Mesenchymal stem cell (in vitro differentiated cells and primary cell): ENCODE measurements around the gene ST6GALNAC3.

Experiments
- DNase-seq: peaks from one replicate; pipeline ENCODE4 v3.0.0-alpha.2; 2013
- H2AFZ ChIP-seq: one replicate; pipeline ENCODE4 v1.6.1; 2013; ENCODE audit warnings: low read depth, mild to moderate bottlenecking, control low read depth, inconsistent platforms, low read length, moderate library complexity
- H2AK5ac ChIP-seq: 2 replicates; pipeline ENCODE4 v1.6.1; 2013; ENCODE audit warnings: low read length, moderate library complexity, mild to moderate bottlenecking, inconsistent platforms; ENCODE audit not compliant: severe bottlenecking
- H2BK120ac ChIP-seq: one replicate; pipeline ENCODE4 v1.6.1; 2013; ENCODE audit warnings: low read depth, mild to moderate bottlenecking, inconsistent platforms, low read length, moderate library complexity
- H2BK12ac ChIP-seq, 2 experiments: one replicate each; pipeline ENCODE4 v1.6.1; 2013; ENCODE audit warnings: inconsistent platforms in 2 of 2, low read length in 2 of 2, mild to moderate bottlenecking in 2 of 2, moderate library complexity in 2 of 2, control low read depth in 1 of 2
- H2BK15ac ChIP-seq: one replicate; pipeline ENCODE4 v1.6.1; 2013; ENCODE audit warnings: mild to moderate bottlenecking, low read depth, inconsistent platforms; ENCODE audit not compliant: poor library complexity, severe bottlenecking
- H2BK5ac ChIP-seq: 2 replicates; pipeline ENCODE4 v1.6.1; 2013; ENCODE audit warnings: low read depth, mild to moderate bottlenecking, low read length, control low read depth, inconsistent platforms; ENCODE audit not compliant: poor library complexity, severe bottlenecking
- H3K14ac ChIP-seq, 2 experiments: one replicate each; pipeline ENCODE4 v1.6.1; 2013; ENCODE audit warnings: inconsistent platforms in 2 of 2, low read length in 2 of 2, control low read depth in 1 of 2, mild to moderate bottlenecking in 1 of 2, moderate library complexity in 1 of 2
- H3K18ac ChIP-seq, 2 experiments: one replicate each; pipeline ENCODE4 v1.6.1; 2013; ENCODE audit warnings: inconsistent platforms in 2 of 2, low read length in 2 of 2, control low read depth in 1 of 2, low read depth in 1 of 2, mild to moderate bottlenecking in 1 of 2
- H3K23ac ChIP-seq, 2 experiments: one replicate each; pipeline ENCODE4 v1.6.1; 2013; ENCODE audit warnings: inconsistent platforms in 2 of 2, low read length in 2 of 2, mild to moderate bottlenecking in 2 of 2, moderate library complexity in 2 of 2, control low read depth in 1 of 2
- H3K27ac ChIP-seq: 2 replicates; pipeline ENCODE4 v1.5.1; 2013; ENCODE audit warnings: mild to moderate bottlenecking, moderate library complexity, low read length, control low read depth, inconsistent platforms; ENCODE audit not compliant: poor library complexity, severe bottlenecking
- H3K27me3 ChIP-seq, 2 experiments: 2 replicates each; pipeline versions ENCODE4 v1.6.1 to v1.7.0; 2013; ENCODE audit warnings: low read length in 2 of 2, mild to moderate bottlenecking in 2 of 2, moderate library complexity in 2 of 2, control low read depth in 1 of 2, inconsistent platforms in 1 of 2; ENCODE audit not compliant: control insufficient read depth in 1 of 2, insufficient read depth in 1 of 2
- H3K36me3 ChIP-seq, 2 experiments: 2 replicates each; pipeline versions ENCODE4 v1.6.1 to v1.7.0; 2013; ENCODE audit warnings: low read length in 2 of 2, control low read depth in 1 of 2, inconsistent platforms in 1 of 2, low read depth in 1 of 2, mild to moderate bottlenecking in 1 of 2; ENCODE audit not compliant: insufficient read depth in 2 of 2, control insufficient read depth in 1 of 2
- H3K4ac ChIP-seq, 2 experiments: one replicate each; pipeline ENCODE4 v1.6.1; 2013; ENCODE audit warnings: inconsistent platforms in 2 of 2, low read length in 2 of 2, mild to moderate bottlenecking in 2 of 2, moderate library complexity in 2 of 2, control low read depth in 1 of 2, low read depth in 1 of 2
- H3K4me1 ChIP-seq: 2 replicates; pipeline ENCODE4 v1.6.1; 2013; ENCODE audit warnings: low read depth, low read length, control low read depth; ENCODE audit not compliant: control insufficient read depth, insufficient read depth
- H3K4me2 ChIP-seq: 2 replicates; pipeline ENCODE4 v1.6.1; 2013; ENCODE audit warnings: low read length, mild to moderate bottlenecking, inconsistent platforms; ENCODE audit not compliant: poor library complexity, severe bottlenecking
- H3K4me3 ChIP-seq, 2 experiments: 2 replicates each; pipeline versions ENCODE4 v1.5.1 to v1.7.0; 2013; ENCODE audit warnings: low read length in 2 of 2, mild to moderate bottlenecking in 2 of 2, control low read depth in 1 of 2, low read depth in 1 of 2; ENCODE audit not compliant: insufficient read depth in 1 of 2
- H3K79me1 ChIP-seq: replicated peaks from 2 replicates; pipeline ENCODE4 v1.6.1; 2013; ENCODE audit warnings: mild to moderate bottlenecking, control low read depth, low read length, inconsistent platforms; ENCODE audit not compliant: poor library complexity, severe bottlenecking
- H3K9ac ChIP-seq: 2 replicates; pipeline ENCODE4 v1.7.0; 2013; ENCODE audit warnings: mild to moderate bottlenecking, low read length, moderate library complexity
- H3K9me3 ChIP-seq: 2 replicates; pipeline ENCODE4 v1.7.0; 2013; ENCODE audit warnings: mild to moderate bottlenecking, low read length; ENCODE audit not compliant: control insufficient read depth
- H4K8ac ChIP-seq: one replicate; pipeline ENCODE4 v1.6.1; 2013; ENCODE audit warnings: inconsistent platforms, mild to moderate bottlenecking, low read length, moderate library complexity
- H4K91ac ChIP-seq: one replicate; pipeline ENCODE4 v1.6.1; 2013; ENCODE audit warnings: mild to moderate bottlenecking, low read length, inconsistent platforms
- WGBS: methylation state at CpG from one replicate; pipeline ENCODE4 v1.1.7; 2013; ENCODE audit warnings: mixed read lengths; 5-methylcytosine and 5-hydroxymethylcytosine counted together

Gene ST6GALNAC3

GRCh38 chr1:76379506-76379905 is 305.0 kb downstream of the ST6GALNAC3 start:
- Histone ChIP-seq H3K9me3 (no peaks in the 10 kb centered on the region), H2AFZ (no peak overlapping the region), H3K18ac (no peak overlapping the region), H3K4me2 (no peak overlapping the region), H3K36me3 (no peaks in the 10 kb centered on the region), H3K27ac (no peak overlapping the region), H3K4me3 (no peak overlapping the region), H4K91ac (no peak overlapping the region), H2BK15ac (no peak overlapping the region), H2AK5ac (no peak overlapping the region), H2BK5ac (no peak overlapping the region), H3K4ac (no peak overlapping the region), H3K27me3 (no peaks in the 10 kb centered on the region), H3K79me1 (no peaks in the 10 kb centered on the region), H2BK120ac (no peak overlapping the region), H3K9ac (no peak overlapping the region), H3K23ac (no peak overlapping the region), H3K14ac (no peak overlapping the region), H4K8ac (no peak overlapping the region), H3K4me1 (no peaks in the 10 kb centered on the region), H2BK12ac (no peak overlapping the region)
- 95% methylated on average over 2 of the region's 3 CpGs for WGBS
- DNase-seq: no peak

- no peak overlapping the region for H2BK5ac ChIP-seq
- no peak overlapping the region for H2BK12ac ChIP-seq
- no peak overlapping the region for H2BK15ac ChIP-seq
- no peak for DNase-seq
- no peaks in the 10 kb centered on the region for H3K4me1 ChIP-seq
- H3K23ac ChIP-seq: no peak overlapping the region
- no peaks in the 10 kb centered on the region for H3K79me1 ChIP-seq
- H2AK5ac ChIP-seq: no peak overlapping the region
- no peak overlapping the region for H2BK120ac ChIP-seq
- H3K36me3 ChIP-seq: no peaks in the 10 kb centered on the region
- WGBS: no CpG with 5 or more reads among the region's 1 CpG
- H3K27ac ChIP-seq: no peak overlapping the region
- no peak overlapping the region for H3K14ac ChIP-seq
- H3K4ac ChIP-seq: no peak overlapping the region
- no peak overlapping the region for H2AFZ ChIP-seq
- H3K9ac ChIP-seq: no peak overlapping the region
- no peak overlapping the region for H3K18ac ChIP-seq
- H4K91ac ChIP-seq: no peak overlapping the region
- H3K9me3 ChIP-seq: no peaks in the 10 kb centered on the region
- H3K27me3 ChIP-seq: no peaks in the 10 kb centered on the region
- H3K4me3 ChIP-seq: no peak overlapping the region
- H3K4me2 ChIP-seq: no peak overlapping the region
- no peak overlapping the region for H4K8ac ChIP-seq
Observed at GRCh38 chr1:76381450-76382097, 307.0 kb downstream of the ST6GALNAC3 start.

GRCh38 chr1:76388261-76388660 is 313.7 kb downstream of the ST6GALNAC3 start:
- Histone ChIP-seq H3K9ac (no peak overlapping the region), H2BK12ac (no peak overlapping the region), H3K27ac (no peak overlapping the region), H3K79me1 (no peaks in the 10 kb centered on the region), H3K23ac (no peak overlapping the region), H4K8ac (no peak overlapping the region), H2AK5ac (no peak overlapping the region), H3K4me3 (no peak overlapping the region), H3K4me1 (no peaks in the 10 kb centered on the region), H3K18ac (no peak overlapping the region), H2BK120ac (no peak overlapping the region), H4K91ac (no peak overlapping the region), H3K14ac (no peak overlapping the region), H3K36me3 (no peaks in the 10 kb centered on the region), H3K4me2 (no peak overlapping the region), H3K9me3 (no peaks in the 10 kb centered on the region), H2AFZ (no peak overlapping the region), H3K4ac (no peak overlapping the region), H3K27me3 (no peaks in the 10 kb centered on the region), H2BK15ac (no peak overlapping the region), H2BK5ac (no peak overlapping the region)
- 60% methylated on average over 1 of the region's 2 CpGs for WGBS
- DNase-seq: no peak

GRCh38 chr1:76390456-76390855 is 315.9 kb downstream of the ST6GALNAC3 start:
- Histone ChIP-seq H2BK15ac (no peak overlapping the region), H4K8ac (no peak overlapping the region), H3K27ac (no peak overlapping the region), H2AK5ac (no peak overlapping the region), H3K9ac (no peak overlapping the region), H4K91ac (no peak overlapping the region), H3K9me3 (no peaks in the 10 kb centered on the region), H3K27me3 (no peaks in the 10 kb centered on the region), H3K36me3 (no peaks in the 10 kb centered on the region), H3K79me1 (no peaks in the 10 kb centered on the region), H3K23ac (no peak overlapping the region), H3K4me1 (no peaks in the 10 kb centered on the region), H2AFZ (no peak overlapping the region), H3K14ac (no peak overlapping the region), H3K18ac (no peak overlapping the region), H2BK5ac (no peak overlapping the region), H3K4me2 (no peak overlapping the region), H3K4ac (no peak overlapping the region), H2BK120ac (no peak overlapping the region), H3K4me3 (no peak overlapping the region), H2BK12ac (no peak overlapping the region)
- DNase-seq: no peak
